KMS-11 (cell line): ENCODE results near the gene TRIOBP.

Source experiments
- H2AFZ ChIP-seq: fragments of 200-600 bp; sonication (generic); 2 replicates; pipeline ENCODE4 v1.6.1; 2016; ENCODE audit warnings: antibody characterized with exemption, mixed run types, low read depth
- H3K27ac ChIP-seq: fragments of 200-600 bp; sonication (generic); 2 replicates; pipeline ENCODE4 v1.6.1; 2016; ENCODE audit warnings: mild to moderate bottlenecking, mixed run types
- H3K27me3 ChIP-seq: fragments of 200-600 bp; sonication (generic); 2 replicates; pipeline ENCODE4 v1.6.1; 2017; ENCODE audit warnings: mild to moderate bottlenecking, low read depth, mixed run types, moderate library complexity; ENCODE audit not compliant: insufficient read depth
- H3K36me3 ChIP-seq: fragments of 200-600 bp; sonication (generic); 2 replicates; pipeline ENCODE4 v1.6.1; 2017; ENCODE audit warnings: mild to moderate bottlenecking, mixed run types; ENCODE audit not compliant: insufficient read depth
- H3K4me1 ChIP-seq: fragments of 200-600 bp; sonication (generic); 2 replicates; pipeline ENCODE4 v1.6.1; 2016; ENCODE audit warnings: mild to moderate bottlenecking, low read depth, mixed run types; ENCODE audit not compliant: poor library complexity, severe bottlenecking
- H3K4me2 ChIP-seq: fragments of 200-600 bp; sonication (generic); 2 replicates; pipeline ENCODE4 v1.7.0; 2016; ENCODE audit warnings: mild to moderate bottlenecking, mixed run types
- H3K4me3 ChIP-seq: fragments of 200-600 bp; sonication (generic); IDR thresholded peaks from 2 replicates; pipeline ENCODE4 v1.6.1; 2017; ENCODE audit warnings: low read depth, low read length, mixed read lengths; ENCODE audit not compliant: insufficient read depth
- H3K79me2 ChIP-seq: fragments of 200-600 bp; sonication (generic); 2 replicates; pipeline ENCODE4 v1.6.1; 2016; ENCODE audit warnings: low read depth, mixed run types; ENCODE audit not compliant: insufficient read depth
- H3K9ac ChIP-seq: fragments of 200-600 bp; sonication (generic); 2 replicates; pipeline ENCODE4 v1.6.1; 2016; ENCODE audit warnings: mild to moderate bottlenecking, mixed run types
- H4K20me1 ChIP-seq: fragments of 200-600 bp; sonication (generic); 2 replicates; pipeline ENCODE4 v1.6.1; 2016; ENCODE audit warnings: mild to moderate bottlenecking, mixed run types; ENCODE audit not compliant: insufficient read depth
- TF ChIP-seq, protein P1 (sequence below): fragments of 200-600 bp; sonication (generic); conservative IDR thresholded peaks from 2 replicates; pipeline ENCODE4 v1.6.1; 2017; ENCODE audit warnings: low read depth, mild to moderate bottlenecking, antibody characterized with exemption, low read length, moderate library complexity, mixed read lengths

The TRIOBP gene

DNA sequence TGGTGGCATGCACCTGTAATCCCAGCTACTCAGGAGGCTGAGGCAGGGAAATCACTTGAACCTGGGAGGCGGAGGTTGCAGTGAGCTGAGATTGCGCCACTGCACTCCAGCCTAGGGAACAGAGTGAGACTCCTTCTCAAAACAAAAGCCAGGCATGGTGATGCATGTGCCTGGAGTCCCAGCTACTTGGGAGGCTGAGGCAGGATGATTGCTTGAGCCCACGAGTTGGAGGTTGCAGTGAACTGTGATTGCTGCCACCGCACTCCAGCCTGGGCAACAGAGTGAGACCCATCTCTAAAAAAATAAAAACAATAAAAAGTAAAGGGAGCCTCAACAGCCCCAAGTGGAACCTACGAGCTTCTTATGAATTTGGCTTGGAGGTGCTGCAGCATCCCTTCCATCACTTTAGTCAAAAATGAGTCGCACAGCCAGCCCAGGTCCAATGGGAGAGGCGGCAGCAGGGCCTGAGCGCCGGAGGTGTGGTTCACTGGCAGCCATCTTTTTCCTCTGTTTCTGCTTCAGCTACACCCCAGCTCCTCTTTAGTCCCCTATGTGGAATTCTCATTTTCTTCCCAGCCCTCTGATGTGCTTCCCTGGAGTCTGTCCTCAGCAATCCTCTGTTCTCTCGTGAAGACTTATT is 81.6 kb downstream of the TRIOBP start:
- Histone ChIP-seq H3K27me3 (no peaks in the 10 kb centered on the region), H3K79me2 (no peaks in the 10 kb centered on the region), H3K4me2 (no peak overlapping the region), H4K20me1 (no peaks in the 10 kb centered on the region), H2AFZ (no peak overlapping the region), H3K4me1 (peaks cover 6% of the 10 kb centered on the region), H3K36me3 (no peaks in the 10 kb centered on the region), H3K4me3 (no peak overlapping the region), H3K27ac (no peak overlapping the region), H3K9ac (no peak overlapping the region)
- TF ChIP-seq, protein P1, sequence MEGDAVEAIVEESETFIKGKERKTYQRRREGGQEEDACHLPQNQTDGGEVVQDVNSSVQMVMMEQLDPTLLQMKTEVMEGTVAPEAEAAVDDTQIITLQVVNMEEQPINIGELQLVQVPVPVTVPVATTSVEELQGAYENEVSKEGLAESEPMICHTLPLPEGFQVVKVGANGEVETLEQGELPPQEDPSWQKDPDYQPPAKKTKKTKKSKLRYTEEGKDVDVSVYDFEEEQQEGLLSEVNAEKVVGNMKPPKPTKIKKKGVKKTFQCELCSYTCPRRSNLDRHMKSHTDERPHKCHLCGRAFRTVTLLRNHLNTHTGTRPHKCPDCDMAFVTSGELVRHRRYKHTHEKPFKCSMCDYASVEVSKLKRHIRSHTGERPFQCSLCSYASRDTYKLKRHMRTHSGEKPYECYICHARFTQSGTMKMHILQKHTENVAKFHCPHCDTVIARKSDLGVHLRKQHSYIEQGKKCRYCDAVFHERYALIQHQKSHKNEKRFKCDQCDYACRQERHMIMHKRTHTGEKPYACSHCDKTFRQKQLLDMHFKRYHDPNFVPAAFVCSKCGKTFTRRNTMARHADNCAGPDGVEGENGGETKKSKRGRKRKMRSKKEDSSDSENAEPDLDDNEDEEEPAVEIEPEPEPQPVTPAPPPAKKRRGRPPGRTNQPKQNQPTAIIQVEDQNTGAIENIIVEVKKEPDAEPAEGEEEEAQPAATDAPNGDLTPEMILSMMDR, result no peak

DNA sequence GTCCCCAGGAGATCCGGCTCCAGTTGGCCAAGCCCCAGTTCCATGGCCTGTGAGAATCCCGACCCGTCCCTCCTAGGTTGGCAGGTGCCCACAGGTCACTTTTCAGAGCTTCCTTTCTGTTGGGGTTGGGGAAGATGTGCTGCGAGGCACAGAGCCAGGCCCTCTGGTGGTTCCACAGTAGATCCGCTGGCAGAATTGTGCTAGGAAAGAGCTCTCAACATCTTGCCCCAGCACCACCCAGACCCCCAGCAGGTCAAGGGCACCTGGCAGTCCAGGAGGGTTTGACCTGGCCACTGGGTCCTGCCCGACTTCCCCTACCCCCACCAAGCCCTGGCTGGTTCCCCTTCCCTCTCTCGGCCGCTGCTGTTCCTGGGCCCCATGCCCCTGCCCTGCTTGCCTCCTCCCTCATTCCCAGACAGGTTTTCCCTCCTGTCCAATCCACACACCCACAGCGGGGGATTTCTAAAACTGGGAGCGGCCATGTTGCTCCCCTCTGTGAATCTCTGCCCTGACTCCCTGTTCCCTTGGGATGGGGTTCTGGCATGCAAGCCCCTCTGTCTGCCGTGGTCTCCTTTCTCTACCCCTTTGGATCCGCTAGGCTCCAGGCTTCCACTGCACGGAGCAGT is 84.7 kb downstream of the TRIOBP start:
- no peaks in the 10 kb centered on the region for H3K79me2 ChIP-seq
- H3K9ac ChIP-seq, result no peak overlapping the region
- TF ChIP-seq, protein P1, result no peak
- peaks cover 6% of the 10 kb centered on the region for H3K4me1 ChIP-seq
- no peaks in the 10 kb centered on the region for H3K27me3 ChIP-seq
- H3K27ac ChIP-seq, result no peak overlapping the region
- H3K36me3 ChIP-seq, result no peaks in the 10 kb centered on the region
- H3K4me2 ChIP-seq, result no peak overlapping the region
- no peaks in the 10 kb centered on the region for H4K20me1 ChIP-seq
- H3K4me3 ChIP-seq, result no peak overlapping the region
- H2AFZ ChIP-seq, result no peak overlapping the region

DNA sequence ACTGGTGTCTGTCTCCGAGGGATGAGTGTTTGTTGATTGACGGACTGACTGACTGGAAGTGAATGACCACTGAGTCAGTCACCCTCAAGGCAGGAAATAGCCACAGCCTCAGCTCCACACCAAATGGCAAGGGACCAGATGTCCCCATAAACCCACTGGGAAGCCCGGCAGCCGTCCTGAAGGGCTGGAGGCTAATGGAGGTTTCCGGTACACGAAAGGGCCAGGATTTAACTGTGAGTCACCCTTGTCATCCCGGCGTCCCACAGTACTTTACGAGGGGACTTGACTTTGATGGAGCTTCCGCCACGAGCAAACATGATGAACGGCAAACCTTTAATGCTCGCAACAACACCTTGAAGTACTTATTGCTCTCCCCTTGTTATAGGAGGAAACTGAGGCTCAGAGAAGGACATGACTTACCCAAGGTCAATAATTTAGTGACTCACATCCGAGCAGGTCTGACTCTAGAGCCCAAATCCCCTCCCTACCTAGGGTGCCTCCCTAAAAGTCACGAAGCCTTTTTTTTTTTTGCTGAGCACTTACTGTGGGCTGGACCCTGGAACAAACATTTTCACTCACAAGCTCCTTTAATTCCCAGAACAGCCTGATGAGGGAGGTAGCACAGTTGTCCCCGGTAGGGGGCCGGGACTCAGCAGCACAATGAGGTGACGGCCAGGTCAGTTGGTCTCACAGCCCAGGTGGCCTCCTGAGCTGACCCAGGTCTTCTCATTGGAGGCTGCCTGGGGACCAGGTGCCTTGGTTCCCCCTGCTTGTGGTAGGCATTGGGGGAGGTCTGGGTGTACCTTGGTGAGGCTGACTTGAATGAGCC is 85.7 kb downstream of the TRIOBP start:
- Histone ChIP-seq H3K9ac (no peak overlapping the region), H3K4me2 (no peak overlapping the region), H2AFZ (no peak overlapping the region), H3K4me1 (no peaks in the 10 kb centered on the region), H3K27me3 (no peaks in the 10 kb centered on the region), H3K27ac (no peak overlapping the region), H3K36me3 (no peaks in the 10 kb centered on the region), H3K4me3 (no peak overlapping the region), H4K20me1 (no peaks in the 10 kb centered on the region), H3K79me2 (no peaks in the 10 kb centered on the region)
- TF ChIP-seq, protein P1, result no peak

DNA sequence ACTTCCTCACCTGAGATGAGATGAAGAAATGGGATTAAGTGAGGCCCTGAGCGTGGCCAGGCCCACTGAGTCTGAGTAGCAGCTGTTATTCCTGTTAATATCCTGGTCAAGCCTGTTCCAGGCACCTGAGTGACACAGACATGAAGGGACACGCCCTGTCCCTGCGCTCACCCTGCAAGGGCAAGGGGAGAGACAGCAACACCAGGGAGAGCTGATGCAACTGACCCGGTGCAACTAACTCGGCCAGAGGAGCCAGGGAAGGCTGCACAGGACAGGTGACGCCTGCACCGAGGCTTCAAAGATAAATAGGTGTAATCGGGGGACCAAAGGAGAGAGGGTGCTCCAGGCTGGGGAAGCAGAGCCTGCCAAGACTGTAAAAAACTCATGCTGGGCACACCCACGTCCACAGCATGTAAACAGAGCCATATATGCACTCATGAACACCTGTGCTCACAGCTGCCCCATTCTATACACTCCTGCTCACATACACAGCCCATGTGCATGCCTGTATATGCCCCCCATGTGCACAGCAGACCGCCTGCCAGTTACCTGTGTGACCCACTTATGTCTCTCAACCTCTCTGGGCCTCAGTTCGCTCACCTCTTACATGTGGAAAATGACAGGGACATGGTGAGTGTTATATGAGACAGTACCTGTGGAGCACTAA is 88.1 kb downstream of the TRIOBP start:
- no peak overlapping the region for H3K27ac ChIP-seq
- TF ChIP-seq, protein P1, result no peak

More for the DNA sequence above, 88.1 kb downstream of the TRIOBP start:
- H3K27me3 ChIP-seq, result no peaks in the 10 kb centered on the region
- no peak overlapping the region for H3K4me3 ChIP-seq
- H3K4me2 ChIP-seq, result no peak overlapping the region
- no peaks in the 10 kb centered on the region for H4K20me1 ChIP-seq
- no peaks in the 10 kb centered on the region for H3K79me2 ChIP-seq
- no peak overlapping the region for H2AFZ ChIP-seq
- no peak overlapping the region for H3K9ac ChIP-seq
- H3K36me3 ChIP-seq, result no peaks in the 10 kb centered on the region
- no peaks in the 10 kb centered on the region for H3K4me1 ChIP-seq
